Trophoblast cell (in vitro differentiated cells and primary cell): ENCODE measurements around the gene PLEKHA5.
A peak's percentile ranks its signal among the peaks of the same experiment; 100 is the strongest.
"Not testable (repeated sequence)": the region's sequence is repeated elsewhere in the genome, so short reads cannot be mapped to it uniquely, and the experiment has no call there.

Experiments used
- DNase-seq, 2 donors: peaks; one replicate each; pipeline ENCODE4 v3.0.0-alpha.2; 2016
- H2AFZ ChIP-seq: 2 replicates; pipeline ENCODE4 v1.6.1; 2013; ENCODE audit warnings: low read length, moderate library complexity, mild to moderate bottlenecking; ENCODE audit not compliant: insufficient read depth, poor library complexity
- H2AK5ac ChIP-seq: 2 replicates; pipeline ENCODE4 v1.6.1; 2013; ENCODE audit warnings: mild to moderate bottlenecking, low read length
- H2BK120ac ChIP-seq: 2 replicates; pipeline ENCODE4 v1.6.1; 2013; ENCODE audit warnings: low read length, mild to moderate bottlenecking, moderate library complexity; ENCODE audit not compliant: insufficient read depth, poor library complexity
- H2BK12ac ChIP-seq: 2 replicates; pipeline ENCODE4 v1.6.1; 2013; ENCODE audit warnings: mild to moderate bottlenecking, low read length, moderate library complexity
- H2BK5ac ChIP-seq: 2 replicates; pipeline ENCODE4 v1.6.1; 2013; ENCODE audit warnings: low read length, low read depth, moderate library complexity, mild to moderate bottlenecking; ENCODE audit not compliant: poor library complexity
- H3K14ac ChIP-seq: 2 replicates; pipeline ENCODE4 v1.6.1; 2013; ENCODE audit warnings: mild to moderate bottlenecking, low read length
- H3K18ac ChIP-seq: 2 replicates; pipeline ENCODE4 v1.6.1; 2013; ENCODE audit warnings: mild to moderate bottlenecking, low read length
- H3K23ac ChIP-seq: 2 replicates; pipeline ENCODE4 v1.6.1; 2013; ENCODE audit warnings: low read length
- H3K27ac ChIP-seq: 2 replicates; pipeline ENCODE4 v1.5.1; 2013; ENCODE audit warnings: low read depth, mild to moderate bottlenecking, inconsistent platforms, low read length, moderate library complexity
- H3K27me3 ChIP-seq: 2 replicates; pipeline ENCODE4 v1.6.1; 2013; ENCODE audit warnings: inconsistent platforms, mild to moderate bottlenecking, low read length, moderate library complexity; ENCODE audit not compliant: insufficient read depth
- H3K36me3 ChIP-seq, 2 experiments: 1 replicate in 1 of 2; 2 replicates in 1 of 2; pipeline ENCODE4 v1.6.1; 2013; ENCODE audit warnings: low read length in 2 of 2, mild to moderate bottlenecking in 2 of 2, moderate library complexity in 1 of 2; ENCODE audit not compliant: insufficient read depth in 2 of 2, control insufficient read depth in 1 of 2
- H3K4ac ChIP-seq: 2 replicates; pipeline ENCODE4 v1.6.1; 2013; ENCODE audit warnings: low read depth, mild to moderate bottlenecking, low read length, moderate library complexity
- H3K4me1 ChIP-seq, 2 experiments: 1 replicate in 1 of 2; 2 replicates in 1 of 2; pipeline ENCODE4 v1.6.1; 2013; ENCODE audit warnings: low read length in 2 of 2, mild to moderate bottlenecking in 2 of 2, moderate library complexity in 1 of 2; ENCODE audit not compliant: insufficient read depth in 2 of 2, control insufficient read depth in 1 of 2
- H3K4me2 ChIP-seq: 2 replicates; pipeline ENCODE4 v1.6.1; 2013; ENCODE audit warnings: inconsistent platforms, mild to moderate bottlenecking, low read length, moderate library complexity
- H3K4me3 ChIP-seq: 2 replicates; pipeline ENCODE4 v1.5.1; 2013; ENCODE audit warnings: mild to moderate bottlenecking, low read depth, low read length, inconsistent platforms
- H3K79me1 ChIP-seq: one replicate; pipeline ENCODE4 v1.6.1; 2013; ENCODE audit warnings: low read length
- H3K79me2 ChIP-seq: 2 replicates; pipeline ENCODE4 v1.6.1; 2013; ENCODE audit warnings: low read length, mild to moderate bottlenecking; ENCODE audit not compliant: control insufficient read depth, insufficient read depth, poor library complexity
- H3K9ac ChIP-seq: 2 replicates; pipeline ENCODE4 v1.6.1; 2013; ENCODE audit warnings: mild to moderate bottlenecking, low read length
- H3K9me3 ChIP-seq: 2 replicates; pipeline ENCODE4 v1.6.1; 2013; ENCODE audit warnings: low read depth, mild to moderate bottlenecking, control low read depth, inconsistent platforms, low read length; ENCODE audit not compliant: insufficient read depth
- H4K12ac ChIP-seq: 2 replicates; pipeline ENCODE4 v1.6.1; 2013; ENCODE audit warnings: low read depth, mild to moderate bottlenecking, low read length, moderate library complexity
- H4K8ac ChIP-seq: 2 replicates; pipeline ENCODE4 v1.6.1; 2013; ENCODE audit warnings: low read depth, mild to moderate bottlenecking, low read length, moderate library complexity
- H4K91ac ChIP-seq: one replicate; pipeline ENCODE4 v1.6.1; 2013; ENCODE audit warnings: low read depth, mild to moderate bottlenecking, low read length, moderate library complexity
- WGBS: extraction: QIAGEN DNeasy Blood & Tissue Kit; methylation state at CpG from one replicate; pipeline ENCODE4 v1.1.7; 2013; ENCODE audit warnings: missing lambda C conversion rate; ENCODE audit not compliant: insufficient read length, insufficient coverage; ENCODE audit errors: extremely low coverage; 5-methylcytosine and 5-hydroxymethylcytosine counted together

PLEKHA5 gene

GRCh38 chr12:19388131-19388549 lies 258.6 kb downstream of the PLEKHA5 start:
- Histone ChIP-seq H4K8ac (no peak overlapping the region), H3K27ac (no peak overlapping the region), H2BK5ac (no peak overlapping the region), H3K4me1 (no peaks in the 10 kb centered on the region), H3K4me3 (no peak overlapping the region), H3K14ac (no peak overlapping the region), H2BK12ac (no peak overlapping the region), H2BK120ac (no peak overlapping the region), H3K4ac (no peak overlapping the region), H4K12ac (no peak overlapping the region), H2AK5ac (no peak overlapping the region), H3K23ac (no peak overlapping the region), H3K79me2 (no peaks in the 10 kb centered on the region), H3K4me2 (no peak overlapping the region), H3K18ac (no peak overlapping the region), H3K27me3 (no peaks in the 10 kb centered on the region), H4K91ac (no peak overlapping the region), H3K9me3 (no peaks in the 10 kb centered on the region), H2AFZ (no peak overlapping the region), H3K79me1 (no peaks in the 10 kb centered on the region), H3K9ac (no peak overlapping the region), H3K36me3 (no peaks in the 10 kb centered on the region)
- no CpG with 5 or more reads among the region's 2 CpGs for WGBS
- peak; percentile 62 to 83 for DNase-seq

DNA sequence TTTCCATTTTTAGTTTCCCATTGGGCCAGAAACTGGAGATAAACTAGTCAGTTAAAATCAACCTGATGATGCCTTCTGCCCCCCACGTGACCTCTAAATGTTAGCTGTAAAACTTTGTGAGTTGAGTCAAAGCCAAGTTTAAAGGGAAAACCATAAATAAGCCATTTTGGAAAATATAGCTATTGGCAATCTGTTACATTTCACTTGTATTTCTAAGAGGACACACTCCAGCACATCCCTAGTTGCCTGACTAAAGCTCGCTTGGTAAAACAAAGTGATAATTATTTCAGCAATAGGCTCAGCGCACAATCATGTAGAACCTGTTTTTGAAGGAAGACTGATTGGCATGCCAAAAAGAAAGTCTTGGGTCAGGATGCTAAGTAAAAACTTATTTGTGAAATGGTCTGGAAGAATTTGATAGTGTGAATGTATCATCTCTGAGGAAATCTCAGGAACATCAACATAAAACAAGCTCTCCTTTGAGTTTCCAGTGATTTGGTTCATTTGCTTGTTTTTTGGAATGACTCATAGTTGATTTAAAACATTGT lies 260.6 kb downstream of the PLEKHA5 start:
- H3K27ac ChIP-seq = no peak overlapping the region
- H2BK5ac ChIP-seq = no peak overlapping the region
- no peak overlapping the region for H3K4me2 ChIP-seq
- H4K8ac ChIP-seq = no peak overlapping the region
- DNase-seq = peak; percentile 18 to 87
- H2AFZ ChIP-seq = no peak overlapping the region
- no peak overlapping the region for H2BK12ac ChIP-seq
- no peaks in the 10 kb centered on the region for H3K9me3 ChIP-seq
- H3K18ac ChIP-seq = no peak overlapping the region
- no peak overlapping the region for H4K91ac ChIP-seq
- H3K79me2 ChIP-seq = no peaks in the 10 kb centered on the region
- H3K4me1 ChIP-seq = no peaks in the 10 kb centered on the region
- H3K79me1 ChIP-seq = no peaks in the 10 kb centered on the region
- H3K4ac ChIP-seq = no peak overlapping the region
- H2BK120ac ChIP-seq = no peak overlapping the region
- no peaks in the 10 kb centered on the region for H3K27me3 ChIP-seq
- H2AK5ac ChIP-seq = no peak overlapping the region
- H4K12ac ChIP-seq = no peak overlapping the region
- WGBS = no CpG with 5 or more reads among the region's 3 CpGs
- H3K4me3 ChIP-seq = no peak overlapping the region
- H3K36me3 ChIP-seq = no peaks in the 10 kb centered on the region
- H3K9ac ChIP-seq = no peak overlapping the region
- no peak overlapping the region for H3K23ac ChIP-seq
- H3K14ac ChIP-seq = no peak overlapping the region

DNA sequence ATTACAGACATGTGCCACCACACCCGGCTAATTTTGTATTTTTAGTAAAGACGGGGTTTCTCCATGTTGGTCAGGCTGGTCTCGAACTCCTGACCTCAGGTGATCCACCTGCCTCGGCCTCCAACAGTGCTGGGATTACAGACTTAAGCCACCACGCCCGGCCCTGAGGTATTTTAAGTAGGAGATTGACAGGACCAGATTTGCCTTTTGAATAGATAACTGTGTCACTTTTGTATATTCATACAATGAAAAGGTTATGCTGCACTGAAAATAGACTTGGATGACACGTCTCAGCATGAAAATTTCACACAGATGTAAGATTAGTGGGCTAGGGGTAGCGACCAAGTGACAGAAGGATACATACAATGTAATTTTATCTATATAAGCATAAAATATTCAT lies 263.1 kb downstream of the PLEKHA5 start:
- H3K27ac ChIP-seq, H3K14ac ChIP-seq, H2AFZ ChIP-seq: not testable (repeated sequence)

DNA sequence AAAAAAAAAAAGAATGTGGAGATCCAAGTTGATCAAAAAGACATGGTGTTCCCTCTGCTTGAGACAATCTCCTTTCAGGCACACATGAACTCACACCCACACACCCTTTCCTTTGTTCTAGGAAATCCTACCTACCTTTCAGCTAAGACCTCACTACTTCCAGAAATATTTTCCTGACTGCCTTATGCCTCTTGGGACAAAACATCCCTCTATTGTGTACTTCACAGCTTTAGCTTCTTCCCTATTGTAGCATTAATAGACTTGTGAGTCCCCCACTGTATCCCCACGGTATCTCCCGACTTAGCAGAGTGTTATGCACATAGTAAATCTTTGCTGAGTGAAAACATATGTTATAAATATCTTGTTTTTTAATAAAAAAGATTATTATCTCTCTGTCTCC lies 264.9 kb downstream of the PLEKHA5 start:
- Histone ChIP-seq H3K23ac (no peak overlapping the region), H3K4me3 (no peak overlapping the region), H3K79me2 (no peaks in the 10 kb centered on the region), H4K91ac (no peak overlapping the region), H2BK120ac (no peak overlapping the region), H4K12ac (no peak overlapping the region), H4K8ac (no peak overlapping the region), H3K9ac (no peak overlapping the region), H3K36me3 (no peaks in the 10 kb centered on the region), H3K18ac (no peak overlapping the region), H3K9me3 (no peaks in the 10 kb centered on the region), H3K14ac (no peak overlapping the region), H3K4ac (no peak overlapping the region), H3K4me2 (no peak overlapping the region), H3K79me1 (no peaks in the 10 kb centered on the region), H3K4me1 (no peaks in the 10 kb centered on the region), H3K27ac (no peak overlapping the region), H2BK5ac (no peak overlapping the region), H2BK12ac (no peak overlapping the region), H3K27me3 (no peaks in the 10 kb centered on the region), H2AK5ac (no peak overlapping the region), H2AFZ (no peak overlapping the region)
- no CpG with 5 or more reads among the region's 2 CpGs for WGBS
- no peak for DNase-seq

More for the DNA sequence above, 263.1 kb downstream of the PLEKHA5 start:
- not testable (repeated sequence) for H2BK5ac ChIP-seq, H4K12ac ChIP-seq, H3K79me1 ChIP-seq, H3K9me3 ChIP-seq, H3K4me3 ChIP-seq, H3K18ac ChIP-seq, H4K91ac ChIP-seq, H3K27me3 ChIP-seq, H2BK12ac ChIP-seq, H3K9ac ChIP-seq, H4K8ac ChIP-seq, H3K36me3 ChIP-seq, H3K23ac ChIP-seq, H2AK5ac ChIP-seq, H3K4ac ChIP-seq, H3K79me2 ChIP-seq, H3K4me1 ChIP-seq, H2BK120ac ChIP-seq, H3K4me2 ChIP-seq
- peak in 1 of 2 donors; percentile 13 for DNase-seq
- WGBS = no CpG with 5 or more reads among the region's 8 CpGs
